ENCODE measurements around the gene SIM2.

The SIM2 gene

DNA sequence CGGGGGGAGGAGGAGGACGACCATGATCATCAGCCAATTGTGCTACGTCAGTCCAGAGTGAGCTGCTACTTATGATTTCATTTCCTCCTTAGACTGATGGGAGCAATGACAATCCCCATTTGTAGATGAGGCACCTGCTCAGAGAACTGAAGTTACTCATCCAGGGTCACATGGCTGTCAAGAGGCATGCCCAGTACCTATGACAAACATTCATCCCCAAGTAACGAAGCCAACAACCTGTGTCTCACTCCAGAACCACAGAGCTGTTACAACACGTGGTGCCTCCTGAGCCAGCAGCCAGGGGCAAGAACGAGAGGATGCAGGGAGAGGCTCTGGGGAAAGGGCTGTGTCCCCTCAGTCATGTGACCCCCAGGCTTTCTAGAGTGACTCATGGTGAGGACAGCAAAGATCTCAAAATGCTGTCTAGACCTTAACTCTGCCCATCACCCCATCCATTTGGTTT, 93.6 kb downstream of the SIM2 start:
- Mint-ChIP-seq H3K27ac (no peak overlapping the region), H3K4me1 (peaks cover 5% of the 10 kb centered on the region), H3K4me3 (no peak overlapping the region), H3K9me3 (peaks cover 11% of the 10 kb centered on the region), H3K36me3 (peaks cover 46% of the 10 kb centered on the region), H3K27me3 (no peaks in the 10 kb centered on the region)
- no peak for ATAC-seq

GRCh38 chr21:36796070-36796469, 97.2 kb downstream of the SIM2 start:
- H3K4me3 Mint-ChIP-seq, result no peak overlapping the region
- ATAC-seq, result no peak
- no peak overlapping the region for H3K27ac Mint-ChIP-seq
- peaks cover 44% of the 10 kb centered on the region for H3K36me3 Mint-ChIP-seq
- peaks cover 5% of the 10 kb centered on the region for H3K4me1 Mint-ChIP-seq
- peaks cover 24% of the 10 kb centered on the region for H3K9me3 Mint-ChIP-seq
- no peaks in the 10 kb centered on the region for H3K27me3 Mint-ChIP-seq

GRCh38 chr21:36798491-36798890, 99.6 kb downstream of the SIM2 start:
- no peak overlapping the region for H3K27ac Mint-ChIP-seq
- ATAC-seq, result no peak
- H3K36me3 Mint-ChIP-seq, result peaks cover 52% of the 10 kb centered on the region
- H3K4me1 Mint-ChIP-seq, result peaks cover 5% of the 10 kb centered on the region
- H3K9me3 Mint-ChIP-seq, result peaks cover 24% of the 10 kb centered on the region
- H3K27me3 Mint-ChIP-seq, result no peaks in the 10 kb centered on the region
- H3K4me3 Mint-ChIP-seq, result no peak overlapping the region
